Progenitor cell of endocrine pancreas (in vitro differentiated cells): Measurements from ENCODE around the gene TFEC. TPM values are rescaled to one million over a fixed set of nuclear protein-coding genes. Genes with fewer than 3 reads are reported as not detected.

Experiments used
- DNase-seq: peaks from one replicate; pipeline ENCODE4 v3.0.0; 2021; ENCODE audit warnings: low spot score; ENCODE audit not compliant: unreplicated experiment
- H3K27ac Mint-ChIP-seq: 2 replicates; pipeline ENCODE4 v1.8.0; 2021; ENCODE audit warnings: mild to moderate bottlenecking, moderate library complexity, mixed read lengths
- H3K27me3 Mint-ChIP-seq: 2 replicates; pipeline ENCODE4 v1.8.0; 2021; ENCODE audit warnings: mixed read lengths
- H3K36me3 Mint-ChIP-seq: 2 replicates; pipeline ENCODE4 v1.8.0; 2022; ENCODE audit warnings: mixed read lengths; ENCODE audit not compliant: insufficient read depth
- H3K4me1 Mint-ChIP-seq: 2 replicates; pipeline ENCODE4 v1.8.0; 2021; ENCODE audit warnings: low read depth, mixed read lengths
- H3K4me3 Mint-ChIP-seq: 2 replicates; pipeline ENCODE4 v1.8.0; 2021; ENCODE audit warnings: low read depth, mild to moderate bottlenecking, moderate library complexity, mixed read lengths
- H3K9me3 Mint-ChIP-seq: 2 replicates; pipeline ENCODE4 v1.8.0; 2021; ENCODE audit warnings: low read depth, mixed read lengths
- total RNA-seq: library from RNA; stranded (reverse); gene quantifications from 2 replicates; pipeline ENCODE4 v1.2.1, GENCODE V29; 2021
- TF ChIP-seq, protein P1 (sequence below): fragments of 200-600 bp; sonication (generic); IDR thresholded peaks from one replicate; pipeline ENCODE4 v1.5.0; 2021; ENCODE audit warnings: antibody characterized with exemption, mild to moderate bottlenecking; ENCODE audit not compliant: unreplicated experiment

The TFEC gene
- total RNA-seq, 1 donor from 2014 or later = not detected

GRCh38 chr7:115885550-115885949 is 145.0 kb downstream of the TFEC start:
- no peak for DNase-seq
- Mint-ChIP-seq H3K36me3 (peaks cover 3% of the 10 kb centered on the region), H3K4me3 (no peak overlapping the region), H3K27me3 (no peaks in the 10 kb centered on the region), H3K27ac (no peak overlapping the region), H3K4me1 (no peaks in the 10 kb centered on the region), H3K9me3 (peaks cover 10% of the 10 kb centered on the region)
- TF ChIP-seq, protein P1, sequence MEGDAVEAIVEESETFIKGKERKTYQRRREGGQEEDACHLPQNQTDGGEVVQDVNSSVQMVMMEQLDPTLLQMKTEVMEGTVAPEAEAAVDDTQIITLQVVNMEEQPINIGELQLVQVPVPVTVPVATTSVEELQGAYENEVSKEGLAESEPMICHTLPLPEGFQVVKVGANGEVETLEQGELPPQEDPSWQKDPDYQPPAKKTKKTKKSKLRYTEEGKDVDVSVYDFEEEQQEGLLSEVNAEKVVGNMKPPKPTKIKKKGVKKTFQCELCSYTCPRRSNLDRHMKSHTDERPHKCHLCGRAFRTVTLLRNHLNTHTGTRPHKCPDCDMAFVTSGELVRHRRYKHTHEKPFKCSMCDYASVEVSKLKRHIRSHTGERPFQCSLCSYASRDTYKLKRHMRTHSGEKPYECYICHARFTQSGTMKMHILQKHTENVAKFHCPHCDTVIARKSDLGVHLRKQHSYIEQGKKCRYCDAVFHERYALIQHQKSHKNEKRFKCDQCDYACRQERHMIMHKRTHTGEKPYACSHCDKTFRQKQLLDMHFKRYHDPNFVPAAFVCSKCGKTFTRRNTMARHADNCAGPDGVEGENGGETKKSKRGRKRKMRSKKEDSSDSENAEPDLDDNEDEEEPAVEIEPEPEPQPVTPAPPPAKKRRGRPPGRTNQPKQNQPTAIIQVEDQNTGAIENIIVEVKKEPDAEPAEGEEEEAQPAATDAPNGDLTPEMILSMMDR = no peak

Other genes starting within 250 kb of the TFEC start
- gene TES, start 179.8 kb upstream of the TFEC start, total RNA-seq = 123 and 140 TPM in 2 replicates